Subcutaneous adipose tissue (tissue), 4 donors: ENCODE measurements around the gene PLXNB1. TPM values are rescaled to one million over a fixed set of nuclear protein-coding genes. Genes with fewer than 3 reads are reported as not detected.

Experiments
- CTCF ChIP-seq: fragments of 450-650 bp; IDR thresholded peaks from one replicate; pipeline ENCODE4 v1.5.1; 2016; ENCODE audit warnings: low read depth, mild to moderate bottlenecking, control low read depth, antibody characterized with exemption, moderate library complexity
- total RNA-seq, 4 donors: library from RNA; depleted of rRNA; stranded (reverse); fragments of >200 nt; gene quantifications; one replicate each; pipeline ENCODE4 v1.1.0, GENCODE V29; 2016

The PLXNB1 gene
- total RNA-seq, 4 donors from 2014 or later = 33.8 to 74.0 (median 53.2) TPM

GRCh38 chr3:48409291-48410201 lies 20.3 kb downstream of the PLXNB1 start:
- TF ChIP-seq CTCF = no peak

GRCh38 chr3:48408823-48409281 lies 21.0 kb downstream of the PLXNB1 start:
- no peak for TF ChIP-seq CTCF

GRCh38 chr3:48407542-48408099 lies 22.3 kb downstream of the PLXNB1 start:
- no peak for TF ChIP-seq CTCF

- TF ChIP-seq CTCF = no peak
Observed at GRCh38 chr3:48406443-48407431, 23.1 kb downstream of the PLXNB1 start.

GRCh38 chr3:48405971-48406370 lies 23.9 kb downstream of the PLXNB1 start:
- no peak for TF ChIP-seq CTCF

- TF ChIP-seq CTCF = no peak
Observed at GRCh38 chr3:48405343-48405881, 24.5 kb downstream of the PLXNB1 start.
